ENCODE data around the gene REM2.

REM2 gene

GRCh38 chr14:22882064-22882463 lies 958 bp upstream of the REM2 start:
- TF ChIP-seq CTCF (IDR thresholded peaks at IDR 0.05; ENCODE audit: borderline replicate concordance, insufficient read depth, low read depth, low read length) = no peak
- no peak overlapping the region for H3K4me3 ChIP-seq (ENCODE audit: low read depth, low read length)

GRCh38 chr14:22882529-22883172 lies 371 bp upstream of the REM2 start:
- no peak overlapping the region for H3K4me3 ChIP-seq (ENCODE audit: low read depth, low read length)
- TF ChIP-seq CTCF (IDR thresholded peaks at IDR 0.05; ENCODE audit: borderline replicate concordance, insufficient read depth, low read depth, low read length) = no peak

- H3K4me3 ChIP-seq (ENCODE audit: low read depth, low read length) = no peak overlapping the region
- TF ChIP-seq CTCF (IDR thresholded peaks at IDR 0.05; ENCODE audit: borderline replicate concordance, insufficient read depth, low read depth, low read length) = no peak
These were observed 1.2 kb downstream of the REM2 start for GRCh38 chr14:22884076-22884737.

- no peak overlapping the region for H3K4me3 ChIP-seq (ENCODE audit: low read depth, low read length)
- no peak for TF ChIP-seq CTCF (IDR thresholded peaks at IDR 0.05; ENCODE audit: borderline replicate concordance, insufficient read depth, low read depth, low read length)
These were observed 1.9 kb downstream of the REM2 start for GRCh38 chr14:22884738-22885523.

- no peak for TF ChIP-seq CTCF (IDR thresholded peaks at IDR 0.05; ENCODE audit: borderline replicate concordance, insufficient read depth, low read depth, low read length)
- no peak overlapping the region for H3K4me3 ChIP-seq (ENCODE audit: low read depth, low read length)
These were observed 3.0 kb downstream of the REM2 start for GRCh38 chr14:22885975-22886374.

GRCh38 chr14:22886500-22887259 lies 3.7 kb downstream of the REM2 start:
- H3K4me3 ChIP-seq (ENCODE audit: low read depth, low read length) = peak overlapping the region; percentile 45

More at GRCh38 chr14:22886500-22887259, 3.7 kb downstream of the REM2 start:
- TF ChIP-seq CTCF (IDR thresholded peaks at IDR 0.05; ENCODE audit: borderline replicate concordance, insufficient read depth, low read depth, low read length) = peak; percentile 42; the same call in 1 of the 2 replicates
